WTC11 (cell line): ENCODE data around the gene FNDC3A.

Experiments used
- CTCF ChIP-seq: fragments of 200-600 bp; IDR thresholded peaks from 2 replicates; pipeline ENCODE4 v1.8.0; 2022; ENCODE audit warnings: antibody characterized with exemption
- JUN ChIP-seq: sonication (generic); formaldehyde crosslinking; IDR thresholded peaks from 2 replicates; pipeline ENCODE4 v1.8.0; 2023; ENCODE audit warnings: mild to moderate bottlenecking, missing genetic modification reagents
- MAX ChIP-seq: sonication (generic); formaldehyde crosslinking; IDR thresholded peaks from 2 replicates; pipeline ENCODE4 v1.8.0; 2022; ENCODE audit warnings: mild to moderate bottlenecking, missing genetic modification reagents
- MYBL2 ChIP-seq: sonication (generic); formaldehyde crosslinking; IDR thresholded peaks from 2 replicates; pipeline ENCODE4 v1.8.1; 2023; ENCODE audit warnings: mild to moderate bottlenecking, moderate library complexity, missing genetic modification reagents
- NFYB ChIP-seq: sonication (generic); formaldehyde crosslinking; conservative IDR thresholded peaks from 2 replicates; pipeline ENCODE4 v1.8.0; 2022; ENCODE audit warnings: low read depth, missing genetic modification reagents
- NR1H2 ChIP-seq: sonication (generic); formaldehyde crosslinking; IDR thresholded peaks from 2 replicates; pipeline ENCODE4 v1.9.0; 2021; ENCODE audit warnings: mild to moderate bottlenecking, moderate library complexity, missing genetic modification reagents
- PRDM15 ChIP-seq: sonication (generic); formaldehyde crosslinking; IDR thresholded peaks from 2 replicates; pipeline ENCODE4 v1.8.0; 2022; ENCODE audit warnings: missing genetic modification reagents
- SP1 ChIP-seq: sonication (generic); formaldehyde crosslinking; conservative IDR thresholded peaks from 2 replicates; pipeline ENCODE4 v1.8.1; 2022; ENCODE audit warnings: missing genetic modification reagents
- ZNF281 ChIP-seq: sonication (generic); formaldehyde crosslinking; IDR thresholded peaks from 2 replicates; pipeline ENCODE4 v1.8.0; 2023; ENCODE audit warnings: mild to moderate bottlenecking, missing genetic modification reagents
- ZNF512 ChIP-seq: sonication (generic); formaldehyde crosslinking; IDR thresholded peaks from 2 replicates; pipeline ENCODE4 v1.8.1; 2022; ENCODE audit warnings: missing genetic modification reagents, borderline replicate concordance

GRCh38 chr13:49208619-49209018 is 232.9 kb downstream of the FNDC3A start:
- TF ChIP-seq JUN (CRISPR knock-in tag) (no peak), PRDM15 (CRISPR knock-in tag) (no peak), SP1 (CRISPR knock-in tag) (no peak), NR1H2 (CRISPR knock-in tag) (no peak), CTCF (no peak), ZNF281 (CRISPR knock-in tag) (no peak), MYBL2 (CRISPR knock-in tag) (no peak), ZNF512 (CRISPR knock-in tag) (no peak), NFYB (CRISPR knock-in tag) (no peak), MAX (CRISPR knock-in tag) (no peak)
